Mesendoderm (in vitro differentiated cells): ENCODE data around the gene SLAIN2. TPM values are rescaled to one million over a fixed set of nuclear protein-coding genes. Genes with fewer than 3 reads are reported as not detected.
"Not testable (repeated sequence)": the region's sequence is repeated elsewhere in the genome, so short reads cannot be mapped to it uniquely, and the experiment has no call there.

Source experiments
- DNase-seq: peaks from one replicate; pipeline ENCODE4 v3.0.0; 2013
- H2AK5ac ChIP-seq: 2 replicates; pipeline ENCODE4 v1.6.1; 2013; ENCODE audit warnings: low read length, inconsistent platforms
- H2BK120ac ChIP-seq: 2 replicates; pipeline ENCODE4 v1.6.1; 2013; ENCODE audit warnings: low read depth, mild to moderate bottlenecking, low read length, moderate library complexity, mixed read lengths
- H2BK15ac ChIP-seq: replicated peaks from 2 replicates; pipeline ENCODE4 v1.6.1; 2013; ENCODE audit warnings: low read depth, mild to moderate bottlenecking, moderate library complexity
- H2BK5ac ChIP-seq: 2 replicates; pipeline ENCODE4 v1.6.1; 2013; ENCODE audit warnings: low read length, inconsistent platforms
- H3K18ac ChIP-seq: 2 replicates; pipeline ENCODE4 v1.6.1; 2013; ENCODE audit warnings: mild to moderate bottlenecking, low read length, mixed read lengths
- H3K23ac ChIP-seq: one replicate; pipeline ENCODE4 v1.6.1; 2013; ENCODE audit warnings: low read length
- H3K27ac ChIP-seq: 2 replicates; pipeline ENCODE4 v1.5.1; 2013; ENCODE audit warnings: low read depth, mild to moderate bottlenecking, inconsistent platforms, low read length, moderate library complexity
- H3K27me3 ChIP-seq: 2 replicates; pipeline ENCODE4 v1.6.1; 2013; ENCODE audit warnings: low read length, control low read depth, mild to moderate bottlenecking, inconsistent platforms; ENCODE audit not compliant: insufficient read depth, poor library complexity
- H3K36me3 ChIP-seq: 2 replicates; pipeline ENCODE4 v1.6.1; 2013; ENCODE audit warnings: low read length, inconsistent platforms; ENCODE audit not compliant: control insufficient read depth, insufficient read depth
- H3K4ac ChIP-seq: one replicate; pipeline ENCODE4 v1.6.1; 2013; ENCODE audit warnings: low read depth, mild to moderate bottlenecking, low read length, moderate library complexity
- H3K4me1 ChIP-seq: 2 replicates; pipeline ENCODE4 v1.6.1; 2013; ENCODE audit warnings: low read depth, low read length, inconsistent platforms; ENCODE audit not compliant: control insufficient read depth
- H3K4me2 ChIP-seq: 2 replicates; pipeline ENCODE4 v1.6.1; 2013; ENCODE audit warnings: low read length
- H3K4me3 ChIP-seq: 2 replicates; pipeline ENCODE4 v1.5.1; 2013; ENCODE audit warnings: mild to moderate bottlenecking, low read length
- H3K56ac ChIP-seq: one replicate; pipeline ENCODE4 v1.6.1; 2013; ENCODE audit warnings: low read length
- H3K79me1 ChIP-seq: 2 replicates; pipeline ENCODE4 v1.6.1; 2013; ENCODE audit warnings: low read length, inconsistent platforms
- H3K79me2 ChIP-seq: 2 replicates; pipeline ENCODE4 v1.6.1; 2013; ENCODE audit warnings: mild to moderate bottlenecking, low read length; ENCODE audit not compliant: control insufficient read depth, insufficient read depth
- H3K9ac ChIP-seq: 2 replicates; pipeline ENCODE4 v1.6.1; 2013; ENCODE audit warnings: low read length, inconsistent platforms
- H4K5ac ChIP-seq: one replicate; pipeline ENCODE4 v1.6.1; 2013; ENCODE audit warnings: low read length
- H4K8ac ChIP-seq: one replicate; pipeline ENCODE4 v1.6.1; 2013; ENCODE audit warnings: low read depth, mild to moderate bottlenecking, control low read depth, low read length, moderate library complexity
- WGBS: extraction: QIAGEN DNeasy Blood & Tissue Kit; methylation state at CpG from one replicate; pipeline ENCODE4 v1.1.7; 2013; ENCODE audit warnings: low lambda C conversion rate, missing lambda C conversion rate; ENCODE audit not compliant: insufficient coverage; ENCODE audit errors: extremely low coverage; 5-methylcytosine and 5-hydroxymethylcytosine counted together
- polyA plus RNA-seq, 2 experiments: library from polyadenylated mRNA; stranded (reverse); fragments of 200-250 nt; gene quantifications; one replicate each; pipeline ENCODE4 v1.2.3, GENCODE V29; 2013

SLAIN2 gene
- 45.6 TPM for polyA plus RNA-seq (2013, experiment 1 of 2)
- polyA plus RNA-seq (2013, experiment 2 of 2) = 44.0 TPM

DNA sequence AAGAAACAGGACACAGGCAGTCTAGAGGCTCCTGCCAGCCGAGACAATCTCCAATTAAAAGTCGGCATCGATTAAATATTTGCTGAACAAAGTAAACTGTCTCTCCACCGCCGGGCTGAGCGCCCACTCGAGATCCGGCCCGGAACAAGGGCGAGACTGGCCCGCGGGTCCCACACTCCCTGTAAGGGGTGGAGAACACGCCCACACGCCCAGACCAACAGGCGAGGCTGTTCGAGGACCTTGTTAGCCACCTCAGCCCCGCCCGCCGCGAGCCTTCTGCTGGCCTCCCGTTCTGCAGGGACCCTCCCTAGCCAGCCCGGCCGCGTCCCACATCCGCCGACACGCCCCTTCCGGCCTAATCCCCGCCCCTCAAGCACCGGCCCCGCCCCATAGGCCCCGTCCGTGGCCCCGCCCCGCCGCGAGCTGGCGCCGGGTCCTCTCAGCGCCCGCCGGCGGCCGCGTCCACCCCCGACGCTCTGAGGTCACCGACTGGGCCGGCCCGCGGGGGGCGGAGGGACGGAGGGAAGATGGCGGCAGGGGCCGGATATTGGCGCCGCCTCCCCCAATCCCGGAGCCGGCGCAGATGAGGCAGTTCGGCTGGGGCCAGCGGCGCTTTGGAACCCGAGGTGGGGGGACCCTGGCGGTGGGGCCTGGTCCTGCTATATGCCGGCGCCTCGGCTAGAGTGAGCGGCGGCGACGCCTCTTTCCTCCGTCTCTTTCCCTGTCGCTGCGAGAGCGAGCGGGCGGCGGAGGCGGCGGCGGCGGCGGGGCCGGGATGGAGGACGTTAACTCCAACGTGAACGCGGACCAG is at the start of gene SLAIN2:
Gene SLAIN2 (plus strand): TSS at position 565 of the 811 bp plus-strand sequence. CDS start 211 bp downstream, at position 776.
- no CpG with 5 or more reads among the region's 89 CpGs for WGBS

DNA sequence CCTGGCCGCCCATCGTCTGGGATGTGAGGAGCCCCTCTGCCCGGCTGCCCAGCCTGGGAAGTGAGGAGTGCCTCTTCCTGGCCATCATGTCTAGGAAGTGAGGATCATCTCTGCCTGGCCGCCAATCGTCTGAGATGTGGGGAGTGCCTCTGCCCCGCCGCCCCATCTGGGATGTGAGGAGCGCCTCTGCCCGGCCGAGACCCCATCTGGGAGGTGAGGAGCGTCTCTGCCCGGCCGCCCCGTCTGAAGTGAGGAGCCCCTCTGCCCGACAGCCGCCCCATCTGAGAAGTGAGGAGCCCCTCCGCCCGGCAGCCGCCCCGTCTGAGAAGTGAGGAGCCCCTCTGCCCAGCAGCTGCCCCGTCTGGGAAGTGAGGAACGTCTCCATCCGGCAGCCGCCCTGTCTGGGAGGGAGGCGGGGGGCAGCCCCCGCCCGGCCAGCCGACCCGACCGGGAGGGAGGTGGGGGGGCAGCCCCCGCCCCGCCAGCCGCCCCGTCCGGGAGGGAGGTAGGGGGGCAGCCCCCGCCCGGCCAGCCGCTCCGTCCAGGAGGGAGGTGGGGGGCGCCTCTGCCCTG is 49.0 kb upstream of the SLAIN2 start:
- not testable (repeated sequence) for H3K18ac ChIP-seq, H3K4me1 ChIP-seq, H3K4me2 ChIP-seq, H3K4me3 ChIP-seq, DNase-seq, H4K5ac ChIP-seq, H3K79me1 ChIP-seq, H3K36me3 ChIP-seq, H2BK5ac ChIP-seq, H3K9ac ChIP-seq, H3K79me2 ChIP-seq, H3K23ac ChIP-seq, H2BK120ac ChIP-seq, H3K27ac ChIP-seq, H3K56ac ChIP-seq, H2AK5ac ChIP-seq, H2BK15ac ChIP-seq, H3K27me3 ChIP-seq, H4K8ac ChIP-seq, H3K4ac ChIP-seq
- WGBS = no CpG with 5 or more reads among the region's 40 CpGs

More for the DNA sequence above, at the start of gene SLAIN2:
- Histone ChIP-seq H2BK120ac (peak within 1 kb of the TSS; percentile 85), H3K9ac (peak within 1 kb of the TSS; percentile 95), H4K8ac (no peak within 1 kb of the TSS), H2AK5ac (no peak within 1 kb of the TSS), H3K27ac (peak within 1 kb of the TSS; percentile 96), H3K36me3 (no peaks in the 10 kb centered on the region), H3K4me2 (peak within 1 kb of the TSS; percentile 95), H4K5ac (no peak within 1 kb of the TSS), H3K27me3 (no peaks in the 10 kb centered on the region), H3K18ac (peak within 1 kb of the TSS; percentile 94), H3K4me1 (no peaks in the 10 kb centered on the region), H2BK5ac (peak within 1 kb of the TSS; percentile 15), H3K56ac (peak within 1 kb of the TSS; percentile 95), H3K4ac (peak within 1 kb of the TSS; percentile 90), H3K4me3 (peak within 1 kb of the TSS; percentile 96), H3K79me1 (peaks cover 6% of the 10 kb centered on the region), H3K23ac (peak within 1 kb of the TSS; percentile 76), H2BK15ac (no peak within 1 kb of the TSS), H3K79me2 (peaks cover 40% of the 10 kb centered on the region)
- DNase-seq = peak; percentile 98

DNA sequence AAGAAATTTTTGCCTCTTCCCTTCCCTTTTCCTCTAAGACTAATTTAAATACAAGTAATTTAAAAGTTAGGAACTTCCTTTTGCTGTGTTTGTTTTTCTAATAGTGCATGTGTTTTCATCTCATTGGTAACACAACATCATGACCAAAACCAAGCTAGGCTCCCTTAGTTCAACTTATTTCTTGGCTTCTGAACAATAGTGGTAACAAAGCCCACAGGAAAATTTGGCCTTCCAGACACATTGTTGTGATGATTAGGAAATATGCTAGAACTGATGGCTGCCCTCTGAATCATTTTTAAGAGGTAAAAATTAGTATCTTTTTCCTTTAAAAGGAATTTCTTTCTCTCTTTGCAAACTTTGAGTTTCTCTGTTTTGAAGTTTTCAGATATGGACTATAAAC is 46.2 kb upstream of the SLAIN2 start:
- Histone ChIP-seq H3K79me2 (no peaks in the 10 kb centered on the region), H3K4ac (no peak overlapping the region), H3K36me3 (no peaks in the 10 kb centered on the region), H2AK5ac (no peak overlapping the region), H3K79me1 (no peaks in the 10 kb centered on the region), H3K4me2 (no peak overlapping the region), H2BK15ac (no peak overlapping the region), H2BK5ac (no peak overlapping the region), H3K4me1 (no peaks in the 10 kb centered on the region), H3K4me3 (no peak overlapping the region), H2BK120ac (no peak overlapping the region), H3K56ac (no peak overlapping the region), H3K18ac (no peak overlapping the region), H3K9ac (no peak overlapping the region), H4K8ac (no peak overlapping the region), H3K27me3 (no peaks in the 10 kb centered on the region), H4K5ac (no peak overlapping the region), H3K23ac (no peak overlapping the region), H3K27ac (no peak overlapping the region)
- no peak for DNase-seq

DNA sequence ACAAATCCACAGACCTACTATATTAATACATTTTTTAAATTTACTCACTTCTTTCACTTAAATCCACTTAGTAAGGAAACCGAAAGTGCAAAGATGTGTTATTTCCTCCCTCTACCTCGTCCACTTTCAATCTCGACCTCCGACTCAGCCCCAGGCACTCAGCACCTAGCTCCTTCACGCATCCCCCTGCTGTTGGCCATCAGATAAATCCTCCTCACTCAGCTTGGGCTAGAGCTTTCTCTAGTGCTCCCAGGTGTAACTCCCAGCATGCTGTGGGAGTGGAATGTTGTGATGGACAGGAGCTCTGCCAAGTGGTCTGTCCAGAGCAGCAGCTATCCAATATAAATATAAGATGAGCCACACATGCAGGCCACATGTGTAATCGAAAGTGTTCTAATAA is 45.0 kb upstream of the SLAIN2 start:
- Histone ChIP-seq H3K4me3 (no peak overlapping the region), H2BK120ac (no peak overlapping the region), H3K23ac (no peak overlapping the region), H3K27ac (no peak overlapping the region), H3K4me1 (no peaks in the 10 kb centered on the region), H3K56ac (no peak overlapping the region), H3K9ac (no peak overlapping the region), H3K18ac (no peak overlapping the region), H4K5ac (no peak overlapping the region), H3K27me3 (no peaks in the 10 kb centered on the region), H3K79me1 (no peaks in the 10 kb centered on the region), H2BK15ac (no peak overlapping the region), H4K8ac (no peak overlapping the region), H3K79me2 (no peaks in the 10 kb centered on the region), H3K4me2 (no peak overlapping the region), H2BK5ac (no peak overlapping the region), H3K36me3 (no peaks in the 10 kb centered on the region), H2AK5ac (no peak overlapping the region), H3K4ac (no peak overlapping the region)
- DNase-seq = peak; percentile 54
- no CpG with 5 or more reads among the region's 6 CpGs for WGBS

DNA sequence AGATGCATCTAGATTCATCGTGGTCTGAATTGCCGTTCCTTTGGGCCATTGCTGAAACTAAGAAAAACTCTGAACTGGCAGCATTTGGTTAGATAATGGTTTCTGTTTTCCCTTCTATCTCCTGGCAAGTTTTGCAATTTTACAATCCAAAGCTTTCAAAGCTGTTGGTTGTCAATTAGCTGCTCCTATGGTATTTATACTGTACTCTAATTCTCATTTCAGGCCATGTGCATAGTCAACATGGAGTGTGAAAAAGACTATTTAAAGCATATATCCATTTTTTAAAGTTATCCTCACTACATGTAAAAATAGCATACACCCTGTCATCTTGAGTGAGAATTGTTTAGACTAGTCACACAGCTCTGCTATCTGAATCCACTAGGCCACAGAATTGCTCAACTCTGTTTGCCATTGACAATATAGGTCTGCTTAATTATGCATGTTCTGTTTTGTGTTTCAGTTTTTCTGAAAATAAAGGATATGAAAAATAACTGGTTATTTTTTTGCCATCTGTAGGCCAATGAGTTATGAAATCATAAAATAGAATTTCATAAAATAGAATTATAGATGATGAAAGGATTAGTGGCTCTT is 44.0 kb upstream of the SLAIN2 start:
- Histone ChIP-seq H4K5ac (no peak overlapping the region), H3K4me3 (no peak overlapping the region), H3K23ac (no peak overlapping the region), H4K8ac (no peak overlapping the region), H3K9ac (no peak overlapping the region), H2AK5ac (no peak overlapping the region), H3K18ac (no peak overlapping the region), H3K27me3 (no peaks in the 10 kb centered on the region), H3K4ac (no peak overlapping the region), H3K4me2 (no peak overlapping the region), H2BK5ac (no peak overlapping the region), H3K36me3 (no peaks in the 10 kb centered on the region), H3K4me1 (no peaks in the 10 kb centered on the region), H2BK15ac (no peak overlapping the region), H2BK120ac (no peak overlapping the region), H3K27ac (no peak overlapping the region), H3K56ac (no peak overlapping the region), H3K79me1 (no peaks in the 10 kb centered on the region), H3K79me2 (no peaks in the 10 kb centered on the region)
- WGBS = no CpG with 5 or more reads among the region's 2 CpGs
- DNase-seq = no peak
